ENCODE data around the gene ATP5PB.

The ATP5PB gene

DNA sequence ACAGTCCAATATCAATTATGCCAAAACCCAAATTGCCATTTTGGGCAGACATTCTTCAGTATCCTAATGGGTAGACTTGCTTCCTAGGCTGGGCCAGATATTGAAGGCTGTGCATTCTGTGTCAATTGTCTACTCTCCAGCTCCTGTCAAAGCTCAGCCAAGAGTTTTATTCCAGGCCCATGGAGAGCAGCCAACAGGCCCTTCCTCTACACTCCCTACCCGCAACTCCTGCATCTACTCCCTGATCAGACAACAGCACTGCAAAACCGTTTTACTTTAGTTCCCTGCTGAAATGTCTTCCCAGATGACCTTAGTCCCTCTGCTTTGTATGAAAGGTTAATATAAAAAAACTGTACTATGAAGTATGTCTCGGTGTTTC is 60.7 kb downstream of the ATP5PB start:
- no peak for DNase-seq

DNA sequence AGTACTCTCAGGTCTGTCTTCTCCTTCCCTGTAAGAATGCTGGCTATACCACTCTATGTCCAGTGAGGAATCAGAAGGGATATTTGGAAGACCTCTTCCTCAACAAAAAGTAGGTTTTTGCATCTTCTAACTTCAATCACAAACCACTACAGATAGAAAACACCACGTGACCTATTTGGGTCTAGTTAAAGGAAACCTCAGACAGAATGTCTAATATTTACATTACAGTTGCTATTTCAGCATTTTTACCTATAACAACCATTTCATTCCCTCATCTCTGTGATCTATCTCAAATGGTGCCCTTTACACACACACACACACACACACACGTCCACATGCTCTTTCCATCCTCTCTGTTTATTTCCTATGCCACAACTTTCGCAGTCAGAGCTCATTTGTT is 62.1 kb downstream of the ATP5PB start:
- no peak for DNase-seq

Data from NCI-H2107 (cell line).